HG03025 (cell line): Measurements from ENCODE around the gene ACIN1.
"Not testable (repeated sequence)": the region's sequence is repeated elsewhere in the genome, so short reads cannot be mapped to it uniquely, and the experiment has no call there.

Source experiments
- ATAC-seq: cut with Tn5 transposase; IDR thresholded peaks from one replicate; pipeline ENCODE4 v1.9.1; 2021; ENCODE audit warnings: mild to moderate bottlenecking, moderate library complexity; ENCODE audit not compliant: unreplicated experiment, low FRiP score

Gene ACIN1

GRCh38 chr14:23021889-23022442 lies 73.0 kb downstream of the ACIN1 start:
- ATAC-seq, result no peak

GRCh38 chr14:23021434-23021833 lies 73.5 kb downstream of the ACIN1 start:
- no peak for ATAC-seq

GRCh38 chr14:23020143-23021128 lies 74.5 kb downstream of the ACIN1 start:
- no peak for ATAC-seq

- ATAC-seq, result no peak
These were observed 76.8 kb downstream of the ACIN1 start for GRCh38 chr14:23018107-23018506.

GRCh38 chr14:23017091-23017490 lies 77.8 kb downstream of the ACIN1 start:
- no peak for ATAC-seq

- ATAC-seq, result no peak
These were observed 79.3 kb downstream of the ACIN1 start for GRCh38 chr14:23015618-23016017.

GRCh38 chr14:23013749-23014054 lies 81.2 kb downstream of the ACIN1 start:
- ATAC-seq, result not testable (repeated sequence)

- no peak for ATAC-seq
These were observed 81.7 kb downstream of the ACIN1 start for GRCh38 chr14:23013054-23013748.

GRCh38 chr14:23009939-23010726 lies 84.8 kb downstream of the ACIN1 start, which contains the start of gene C14orf93:
C14orf93 (minus strand) TSS chr14:23010143; CDS start chr14:22999023, 11,120 bp downstream.
- ATAC-seq, result peak; percentile 32

GRCh38 chr14:23009483-23009938 lies 85.4 kb downstream of the ACIN1 start:
- no peak for ATAC-seq

- no peak for ATAC-seq
These were observed 86.1 kb downstream of the ACIN1 start for GRCh38 chr14:23008831-23009230.
